Activated T-helper 9 cell treated with anti-CD3 and anti-CD28 coated beads, Interleukin-2, amount 50 U/mL, for 16 hours (primary cell): Measurements from ENCODE around the gene CHD3.
"Not testable (repeated sequence)": the region's sequence is repeated elsewhere in the genome, so short reads cannot be mapped to it uniquely, and the experiment has no call there.

Source experiments
- DNase-seq: peaks from one replicate; pipeline ENCODE4 v3.0.0-alpha.2; 2020; ENCODE audit warnings: low read depth

The CHD3 gene

GRCh38 chr17:7931709-7932482 lies 43.3 kb downstream of the CHD3 start, which contains the start of the genes CNTROB and TRAPPC1:
CNTROB (plus strand) TSS chr17:7932206; CDS start chr17:7933080, 874 bp downstream.
TRAPPC1 (minus strand) TSS chr17:7931946; CDS start chr17:7931829, 117 bp downstream.
- DNase-seq, result peak; percentile 99

DNA sequence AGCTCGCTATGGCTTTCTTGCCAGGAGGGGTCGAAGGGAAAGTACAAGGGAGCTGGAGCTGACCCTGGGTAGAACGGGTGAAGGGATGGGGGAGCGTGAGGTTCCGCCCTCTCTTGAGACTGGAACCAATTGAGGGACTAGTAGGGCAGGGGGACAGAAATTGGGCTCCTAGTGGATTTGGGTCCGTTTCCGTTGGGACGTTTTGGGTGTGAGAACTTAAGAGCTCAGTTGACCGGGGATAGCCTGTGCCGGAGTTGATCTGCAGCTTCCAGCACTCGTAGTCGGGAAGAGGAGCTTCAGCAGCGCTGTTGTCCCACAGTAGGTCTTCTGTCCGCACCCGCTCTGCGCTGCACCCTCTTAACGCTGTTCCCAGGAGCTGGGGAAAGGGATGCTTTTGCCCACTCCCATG lies 43.9 kb downstream of the CHD3 start:
- no peak for DNase-seq

DNA sequence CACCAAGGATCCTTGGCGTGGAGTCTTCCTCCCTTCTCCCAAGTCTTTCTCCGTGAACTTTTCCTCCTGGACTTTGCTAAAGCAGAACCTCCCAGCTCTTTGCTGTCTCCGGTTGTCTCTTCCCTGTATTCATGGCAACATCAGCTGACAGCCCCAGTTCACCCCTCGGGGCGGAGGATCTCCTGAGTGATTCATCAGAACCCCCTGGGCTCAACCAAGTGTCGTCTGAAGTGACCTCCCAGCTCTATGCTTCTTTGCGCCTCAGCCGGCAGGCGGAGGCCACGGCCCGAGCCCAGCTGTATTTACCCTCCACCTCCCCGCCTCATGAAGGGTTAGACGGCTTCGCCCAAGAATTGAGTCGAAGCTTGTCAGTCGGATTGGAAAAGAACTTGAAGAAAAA lies 44.4 kb downstream of the CHD3 start:
- DNase-seq, result no peak

- no peak for DNase-seq
Measured at GRCh38 chr17:7935859-7936258, 47.3 kb downstream of the CHD3 start.

DNA sequence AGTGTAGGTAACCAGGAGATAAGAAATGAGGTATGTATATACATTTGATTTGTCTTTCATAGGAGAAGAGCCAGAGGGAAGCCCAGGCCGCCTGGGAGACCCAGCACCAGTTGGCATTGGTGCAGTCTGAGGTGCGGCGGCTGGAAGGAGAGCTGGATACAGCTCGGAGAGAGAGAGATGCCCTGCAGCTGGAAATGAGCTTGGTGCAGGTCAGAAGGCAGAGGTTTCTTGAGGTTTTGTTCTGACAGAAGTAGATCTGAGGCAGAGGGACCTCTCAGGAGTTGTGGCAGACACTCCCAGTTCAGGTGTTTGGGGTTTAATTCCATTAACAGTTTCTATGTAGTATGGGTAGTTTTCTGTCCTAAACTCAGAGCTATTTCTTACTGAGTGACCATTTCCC lies 51.4 kb downstream of the CHD3 start:
- no peak for DNase-seq

GRCh38 chr17:7940743-7941142 lies 52.2 kb downstream of the CHD3 start:
- DNase-seq, result no peak

- DNase-seq, result no peak
Measured at GRCh38 chr17:7943291-7943690, 54.7 kb downstream of the CHD3 start.

- DNase-seq, result no peak
Measured at GRCh38 chr17:7944326-7944725, 55.7 kb downstream of the CHD3 start.

GRCh38 chr17:7945651-7946050 lies 57.1 kb downstream of the CHD3 start:
- DNase-seq, result no peak

- DNase-seq, result no peak
Measured at GRCh38 chr17:7946441-7946840, 57.9 kb downstream of the CHD3 start.

GRCh38 chr17:7947651-7948050 lies 59.1 kb downstream of the CHD3 start:
- DNase-seq, result no peak

DNA sequence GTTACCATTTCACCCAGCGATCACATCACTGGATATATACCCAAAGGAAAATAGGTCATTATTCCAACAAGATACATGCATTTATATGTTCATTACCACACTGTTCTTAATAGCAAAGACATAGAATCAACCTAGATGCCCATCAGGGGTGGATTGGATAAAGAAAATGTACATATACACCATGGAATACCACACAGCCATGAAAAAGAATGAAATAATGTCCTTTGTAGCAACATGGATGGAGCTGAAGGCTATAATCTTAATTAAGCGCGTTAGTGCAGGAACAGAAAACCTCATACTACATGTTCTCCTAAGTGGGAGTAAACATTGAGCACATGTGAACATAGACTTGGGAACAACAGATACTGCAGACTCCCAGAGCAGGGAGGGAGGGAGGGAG lies 62.0 kb downstream of the CHD3 start:
- no peak for DNase-seq

- DNase-seq, result no peak
Measured at GRCh38 chr17:7951143-7951792, 62.7 kb downstream of the CHD3 start.

DNA sequence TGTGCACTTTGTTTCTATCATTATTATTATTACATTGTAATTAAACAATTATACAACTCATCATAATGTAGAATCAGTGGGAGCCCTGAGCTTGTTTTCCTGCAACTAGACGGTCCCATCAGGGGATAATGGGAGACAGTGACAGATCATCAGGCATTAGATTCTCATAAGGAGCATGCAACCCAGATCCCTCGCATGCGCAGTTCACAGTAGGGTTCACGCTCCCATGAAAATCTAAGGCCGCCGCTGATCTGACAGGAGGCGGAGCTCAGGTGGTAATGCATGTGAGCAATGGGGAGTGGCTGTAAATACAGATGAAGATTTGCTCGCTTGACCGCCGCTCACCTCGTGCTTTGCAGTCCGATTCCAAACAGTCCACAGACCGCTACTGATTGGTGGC lies 64.7 kb downstream of the CHD3 start:
- DNase-seq, result not testable (repeated sequence)

- no peak for DNase-seq
Measured at GRCh38 chr17:7955414-7956227, 67.0 kb downstream of the CHD3 start.

DNA sequence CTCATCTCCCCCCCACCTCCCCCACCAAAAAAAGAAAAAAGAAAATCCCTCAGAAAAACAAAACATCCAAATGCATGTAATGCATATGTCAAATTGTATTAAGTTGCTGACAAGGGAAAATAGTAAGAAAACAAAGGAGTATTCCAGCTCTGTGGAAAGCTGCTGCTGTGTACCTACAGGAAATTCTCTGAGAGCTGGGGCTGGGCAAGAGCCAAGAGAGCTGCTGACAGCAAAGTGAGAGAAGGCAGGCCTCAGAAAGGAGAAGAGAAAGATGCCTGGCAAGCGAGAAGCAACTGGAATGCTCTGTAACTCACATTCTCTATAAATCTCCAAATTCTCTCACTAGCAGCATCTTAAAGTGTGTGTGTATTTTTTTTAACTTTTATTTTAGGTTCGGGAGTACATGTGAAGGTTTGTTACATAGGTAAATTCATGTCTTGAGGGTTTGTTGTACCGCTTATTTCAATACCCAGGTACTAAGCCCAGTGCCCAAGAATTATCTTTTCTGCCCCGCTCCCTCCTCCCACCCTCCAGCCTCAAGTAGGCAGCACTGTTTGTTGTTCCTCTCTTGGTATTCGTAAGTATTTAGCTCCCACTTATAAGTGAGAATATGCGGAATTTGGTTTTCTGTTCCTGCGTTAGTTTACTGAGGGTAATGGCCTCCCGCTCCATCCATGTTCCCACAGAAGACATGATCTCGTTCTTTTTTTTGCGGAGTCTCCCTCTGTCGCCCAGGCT lies 67.8 kb downstream of the CHD3 start:
- DNase-seq, result no peak

- no peak for DNase-seq
Measured at GRCh38 chr17:7959503-7960253, 71.1 kb downstream of the CHD3 start.

DNA sequence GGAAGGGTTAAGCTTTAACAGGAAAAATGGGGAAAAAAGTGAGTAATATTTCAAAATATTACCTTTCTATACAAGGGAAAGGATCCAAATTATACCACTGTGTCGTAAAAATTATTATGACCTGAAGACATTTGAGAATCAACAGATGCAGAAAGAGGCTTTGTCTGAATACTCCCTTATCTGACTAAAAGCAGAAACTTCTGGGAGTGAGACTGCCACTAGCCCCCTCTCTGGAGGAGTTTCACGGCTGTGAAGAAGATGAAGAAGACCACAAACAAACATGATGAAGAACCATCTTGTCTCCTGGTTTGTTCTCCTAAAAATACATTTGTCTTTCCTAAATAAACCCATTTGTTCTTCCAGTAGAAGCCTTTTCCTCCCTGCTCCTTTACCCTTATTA lies 72.8 kb downstream of the CHD3 start:
- no peak for DNase-seq
